Astrocyte (in vitro differentiated cells and primary cell): ENCODE measurements around the gene KCNG2.

ENCODE experiments used
- CTCF ChIP-seq: IDR thresholded peaks from 2 replicates; pipeline ENCODE4 v1.5.1; 2011; ENCODE audit warnings: low read depth, mild to moderate bottlenecking, inconsistent platforms, low read length, moderate library complexity; ENCODE audit not compliant: insufficient read depth
- EZH2 ChIP-seq: IDR thresholded peaks from 2 replicates; pipeline ENCODE4 v1.6.1; 2012; ENCODE audit warnings: mild to moderate bottlenecking, low read length, inconsistent platforms; ENCODE audit not compliant: insufficient read depth

- TF ChIP-seq EZH2 (no peak), CTCF (no peak)
Measured at GRCh38 chr18:79935098-79935480, 137.4 kb downstream of the KCNG2 start.
